A549 (cell line): ENCODE results near the gene BMPR2.

Experiments
- BHLHE40 ChIP-seq: IDR thresholded peaks from 2 replicates; pipeline ENCODE4 v1.6.1; 2012; ENCODE audit warnings: low read depth, low read length, inconsistent platforms
- HDAC2 ChIP-seq: fragments of 200-600 bp; sonication (generic); IDR thresholded peaks from 2 replicates; pipeline ENCODE4 v1.6.1; 2016
- KDM5A ChIP-seq: fragments of 200-600 bp; sonication (generic); IDR thresholded peaks from 2 replicates; pipeline ENCODE4 v1.6.1; 2016; ENCODE audit warnings: antibody characterized with exemption, mild to moderate bottlenecking
- MAFK ChIP-seq: fragments of 450-650 bp; IDR thresholded peaks from 2 replicates; pipeline ENCODE4 v1.6.1; 2014; ENCODE audit not compliant: partially characterized antibody
- MYC ChIP-seq: IDR thresholded peaks from 2 replicates; pipeline ENCODE4 v1.6.1; 2012; ENCODE audit warnings: mild to moderate bottlenecking, inconsistent platforms, low read length, improper control_type of control experiment, borderline replicate concordance
- NR3C1 ChIP-seq: fragments of >200 bp; sonication (Bioruptor Twin); formaldehyde crosslinking; IDR thresholded peaks from 3 replicates; pipeline ENCODE4 v1.6.1; 2017
- RARB ChIP-seq: fragments of 250-450 bp; sonication (Bioruptor Pico); IDR thresholded peaks from 2 replicates; pipeline ENCODE4 v1.8.0; 2021; ENCODE audit warnings: mild to moderate bottlenecking, moderate library complexity
- RFX5 ChIP-seq: fragments of 450-650 bp; IDR thresholded peaks from 2 replicates; pipeline ENCODE4 v1.7.1; 2014; ENCODE audit warnings: antibody characterized with exemption, mild to moderate bottlenecking, moderate library complexity
- SMC3 ChIP-seq: fragments of >200 bp; sonication (Bioruptor Twin); formaldehyde crosslinking; IDR thresholded peaks from 3 replicates; pipeline ENCODE4 v1.6.1; 2018; ENCODE audit warnings: inconsistent platforms
- USF2 ChIP-seq: fragments of 450-650 bp; IDR thresholded peaks from 2 replicates; pipeline ENCODE4 v1.6.1; 2014; ENCODE audit warnings: antibody characterized with exemption
- TF ChIP-seq, protein P1 (sequence below): fragments of >200 bp; sonication (Bioruptor Twin); formaldehyde crosslinking; IDR thresholded peaks from 3 replicates; pipeline ENCODE4 v1.5.1; 2016

DNA sequence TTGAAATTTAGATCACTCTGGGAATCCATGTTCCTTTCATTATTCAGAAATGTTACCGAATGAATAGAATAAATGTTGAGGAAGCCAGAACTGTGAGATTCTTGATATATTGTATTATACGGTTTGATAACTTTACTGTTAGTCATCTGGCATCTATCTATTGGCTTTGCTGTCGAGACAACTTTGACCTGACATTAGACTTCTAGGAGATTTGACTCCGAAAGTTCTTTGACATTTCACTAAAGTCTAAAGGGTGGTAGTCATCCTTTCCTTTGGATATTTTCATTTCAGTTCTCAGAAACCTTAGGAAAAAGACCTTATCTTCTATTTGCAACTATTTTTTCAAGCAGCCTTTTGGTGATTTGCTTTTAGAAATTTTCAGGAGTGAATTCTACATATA, 1.9 kb downstream of the BMPR2 start:
- TF ChIP-seq, protein P1, sequence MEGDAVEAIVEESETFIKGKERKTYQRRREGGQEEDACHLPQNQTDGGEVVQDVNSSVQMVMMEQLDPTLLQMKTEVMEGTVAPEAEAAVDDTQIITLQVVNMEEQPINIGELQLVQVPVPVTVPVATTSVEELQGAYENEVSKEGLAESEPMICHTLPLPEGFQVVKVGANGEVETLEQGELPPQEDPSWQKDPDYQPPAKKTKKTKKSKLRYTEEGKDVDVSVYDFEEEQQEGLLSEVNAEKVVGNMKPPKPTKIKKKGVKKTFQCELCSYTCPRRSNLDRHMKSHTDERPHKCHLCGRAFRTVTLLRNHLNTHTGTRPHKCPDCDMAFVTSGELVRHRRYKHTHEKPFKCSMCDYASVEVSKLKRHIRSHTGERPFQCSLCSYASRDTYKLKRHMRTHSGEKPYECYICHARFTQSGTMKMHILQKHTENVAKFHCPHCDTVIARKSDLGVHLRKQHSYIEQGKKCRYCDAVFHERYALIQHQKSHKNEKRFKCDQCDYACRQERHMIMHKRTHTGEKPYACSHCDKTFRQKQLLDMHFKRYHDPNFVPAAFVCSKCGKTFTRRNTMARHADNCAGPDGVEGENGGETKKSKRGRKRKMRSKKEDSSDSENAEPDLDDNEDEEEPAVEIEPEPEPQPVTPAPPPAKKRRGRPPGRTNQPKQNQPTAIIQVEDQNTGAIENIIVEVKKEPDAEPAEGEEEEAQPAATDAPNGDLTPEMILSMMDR = no peak
- TF ChIP-seq SMC3 (no peak), RARB (CRISPR knock-in tag) (no peak), BHLHE40 (no peak), RFX5 (no peak), MAFK (no peak), HDAC2 (no peak), MYC (no peak), USF2 (no peak), NR3C1 (no peak), KDM5A (no peak)
